Measurements from ENCODE around the gene DDN. TPM values are rescaled to one million over a fixed set of nuclear protein-coding genes. Genes with fewer than 3 reads are reported as not detected.
A peak's percentile ranks its signal among the peaks of the same experiment; 100 is the strongest.

Gene DDN
- 1 to 10 TPM in 1 of 2 donors, under 1 TPM in 1; 0.07 to 1.1 TPM for total RNA-seq

GRCh38 chr12:48999371-49000131 is at the start of gene DDN:
Gene DDN, minus strand, starts transcription at chr12:48999375. Its CDS starts 88 bp downstream, at chr12:48999287.
- peak within 1 kb of the TSS in 1 of 2 donors; percentile 47 for H3K27ac Mint-ChIP-seq
- ATAC-seq, result peak; percentile 61 to 68
- DNase-seq (ENCODE audit: low spot score in 2 of 2), result peak; percentile 44 to 58
- no peaks in the 10 kb centered on the region for H3K9me3 Mint-ChIP-seq
- H3K36me3 Mint-ChIP-seq, result peaks cover 18 to 34% of the 10 kb centered on the region in 2 donors

- no peak overlapping the region for H3K27ac Mint-ChIP-seq
These were observed 49.8 kb upstream of the DDN start for GRCh38 chr12:49048953-49049352.

GRCh38 chr12:49046129-49046895 is 47.1 kb upstream of the DDN start:
- Mint-ChIP-seq H3K27ac (no peak overlapping the region), H3K9me3 (no peaks in the 10 kb centered on the region), H3K36me3 (peaks cover 19 to 26% of the 10 kb centered on the region in 2 donors)
- DNase-seq (ENCODE audit: low spot score in 2 of 2) (no peak), ATAC-seq (no peak)

More at GRCh38 chr12:49048953-49049352, 49.8 kb upstream of the DDN start:
- no peak for DNase-seq (ENCODE audit: low spot score in 2 of 2)
- no peak for ATAC-seq
- Mint-ChIP-seq H3K36me3 (peaks cover 29 to 31% of the 10 kb centered on the region in 2 donors), H3K9me3 (no peaks in the 10 kb centered on the region)

- Mint-ChIP-seq H3K9me3 (no peaks in the 10 kb centered on the region), H3K27ac (peak overlapping the region; percentile 22 to 50), H3K36me3 (peaks cover 12 to 26% of the 10 kb centered on the region in 2 donors)
- no peak for DNase-seq (ENCODE audit: low spot score in 2 of 2)
- ATAC-seq, result no peak
These were observed 45.5 kb upstream of the DDN start for GRCh38 chr12:49044660-49045059.

GRCh38 chr12:49043856-49044258 is 44.7 kb upstream of the DDN start:
- H3K27ac Mint-ChIP-seq, result peak overlapping the region in 1 of 2 donors; percentile 22
- ATAC-seq (peak; percentile 58 to 85), DNase-seq (ENCODE audit: low spot score in 2 of 2) (peak in 1 of 2 donors; percentile 90)
- no peaks in the 10 kb centered on the region for H3K9me3 Mint-ChIP-seq
- H3K36me3 Mint-ChIP-seq, result peaks cover 12 to 22% of the 10 kb centered on the region in 2 donors

- DNase-seq (ENCODE audit: low spot score in 2 of 2) (no peak), ATAC-seq (no peak)
- Mint-ChIP-seq H3K27ac (peak overlapping the region in 1 of 2 donors; percentile 22), H3K36me3 (peaks cover 11 to 16% of the 10 kb centered on the region in 2 donors), H3K9me3 (no peaks in the 10 kb centered on the region)
These were observed 44.1 kb upstream of the DDN start for GRCh38 chr12:49043241-49043640.

- ATAC-seq (no peak), DNase-seq (ENCODE audit: low spot score in 2 of 2) (no peak)
- Mint-ChIP-seq H3K36me3 (peaks cover 6 to 12% of the 10 kb centered on the region in 2 donors), H3K9me3 (no peaks in the 10 kb centered on the region), H3K27ac (no peak overlapping the region)
These were observed 42.8 kb upstream of the DDN start for GRCh38 chr12:49041881-49042484.

GRCh38 chr12:49041036-49041880 is 42.1 kb upstream of the DDN start:
- ATAC-seq, result no peak
- DNase-seq (ENCODE audit: low spot score in 2 of 2), result no peak
- Mint-ChIP-seq H3K36me3 (peaks cover 6 to 12% of the 10 kb centered on the region in 2 donors), H3K9me3 (no peaks in the 10 kb centered on the region), H3K27ac (peak overlapping the region in 1 of 2 donors; percentile 44)

- H3K9me3 Mint-ChIP-seq, result no peaks in the 10 kb centered on the region
- H3K36me3 Mint-ChIP-seq, result peaks cover 6 to 12% of the 10 kb centered on the region in 2 donors
- no peak for ATAC-seq
- H3K27ac Mint-ChIP-seq, result peak overlapping the region in 1 of 2 donors; percentile 37
- DNase-seq (ENCODE audit: low spot score in 2 of 2), result no peak
These were observed 41.2 kb upstream of the DDN start for GRCh38 chr12:49040364-49040855.

- Mint-ChIP-seq H3K36me3 (peaks cover 4 to 10% of the 10 kb centered on the region in 2 donors), H3K27ac (peak overlapping the region in 1 of 2 donors; percentile 37), H3K9me3 (no peaks in the 10 kb centered on the region)
- DNase-seq (ENCODE audit: low spot score in 2 of 2) (no peak), ATAC-seq (no peak)
These were observed 40.5 kb upstream of the DDN start for GRCh38 chr12:49039421-49040363.

GRCh38 chr12:49038291-49038955 is 39.2 kb upstream of the DDN start:
- DNase-seq (ENCODE audit: low spot score in 2 of 2), result no peak
- Mint-ChIP-seq H3K36me3 (peaks cover 0 to under 1% of the 10 kb centered on the region in 2 donors), H3K9me3 (no peaks in the 10 kb centered on the region), H3K27ac (no peak overlapping the region)
- no peak for ATAC-seq

- DNase-seq (ENCODE audit: low spot score in 2 of 2) (no peak), ATAC-seq (no peak)
- H3K36me3 Mint-ChIP-seq, result peaks cover 0 to under 1% of the 10 kb centered on the region in 2 donors
- no peaks in the 10 kb centered on the region for H3K9me3 Mint-ChIP-seq
- no peak overlapping the region for H3K27ac Mint-ChIP-seq
These were observed 38.7 kb upstream of the DDN start for GRCh38 chr12:49037947-49038237.

- ATAC-seq, result no peak
- H3K36me3 Mint-ChIP-seq, result peaks cover 0 to 4% of the 10 kb centered on the region in 2 donors
These were observed 38.2 kb upstream of the DDN start for GRCh38 chr12:49037111-49037946.

GRCh38 chr12:49036029-49036428 is 36.9 kb upstream of the DDN start:
- peaks cover 0 to 8% of the 10 kb centered on the region in 2 donors for H3K36me3 Mint-ChIP-seq
- ATAC-seq, result no peak

More at GRCh38 chr12:49037111-49037946, 38.2 kb upstream of the DDN start:
- DNase-seq (ENCODE audit: low spot score in 2 of 2), result no peak
- H3K27ac Mint-ChIP-seq, result no peak overlapping the region
- no peaks in the 10 kb centered on the region for H3K9me3 Mint-ChIP-seq

More at GRCh38 chr12:49036029-49036428, 36.9 kb upstream of the DDN start:
- no peak for DNase-seq (ENCODE audit: low spot score in 2 of 2)
- H3K27ac Mint-ChIP-seq, result peak overlapping the region in 1 of 2 donors; percentile 3
- no peaks in the 10 kb centered on the region for H3K9me3 Mint-ChIP-seq

Data from activated naive CD4-positive, alpha-beta T cell treated with anti-CD3 and anti-CD28 coated beads, Interleukin-2, amount 50 U/mL, for 72 hours (primary cell).